A549 treated with dexamethasone at 1 μM for 4 hours (cell line): ENCODE results near the gene TMEM182. TPM values are rescaled to one million over a fixed set of nuclear protein-coding genes. Genes with fewer than 3 reads are reported as not detected.

Experiments used
- total RNA-seq: library from RNA; stranded (reverse); fragments of 200-300 nt; extraction: Qiagen RNA extraction; gene quantifications from 5 replicates; pipeline ENCODE4 v1.2.3, GENCODE V29; 2022

TMEM182 gene
- 3.7 to 5.1 TPM (median 4.2 TPM) in 5 replicates for total RNA-seq

DNA sequence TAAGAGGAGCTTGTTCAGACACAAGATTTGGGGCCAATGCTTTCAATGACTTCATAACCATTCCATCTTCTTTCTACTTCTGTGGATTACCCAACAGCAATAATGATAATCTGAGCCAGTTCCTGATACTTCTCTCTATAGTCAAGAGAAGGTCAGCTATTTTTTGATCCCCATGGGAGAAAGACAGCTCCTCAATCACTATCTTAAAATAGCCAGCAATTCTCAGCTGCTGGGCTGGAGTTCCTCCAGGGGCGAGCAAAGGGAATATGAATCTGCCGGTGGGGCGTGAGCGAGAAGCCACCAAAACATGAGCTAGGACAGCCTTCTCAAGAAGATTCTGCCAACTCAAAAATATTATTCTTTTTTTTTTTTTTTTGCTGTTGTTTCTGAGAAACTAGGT, at the start of gene TMEM182:
TSS of gene TMEM182 (plus strand) at position 269 of the 400 bp plus-strand sequence. CDS start 187 bp downstream, outside the sequence.

Other genes starting within 250 kb of the TMEM182 start
- 2.4 to 3.8 TPM (median 3.6 TPM) in 5 replicates for gene SLC9A2, start 142.5 kb upstream of the TMEM182 start, total RNA-seq